ENCODE results near the gene DPP3.
A peak's percentile ranks its signal among the peaks of the same experiment; 100 is the strongest.

The DPP3 gene

GRCh38 chr11:66545701-66546367 is 65.6 kb downstream of the DPP3 start, which contains the start of gene ZDHHC24:
TSS of gene ZDHHC24 (minus strand) at chr11:66546048. CDS start at chr11:66546003, 45 bp downstream.
- peak; percentile 99 for DNase-seq (ENCODE audit: extremely low spot score)
- POLR2A ChIA-PET: interaction anchor here (0.6 to 1.9 kb wide), 6 partner anchors 13 to 132 kb away, joined by 3 to 7 read pairs (median 4); partner anchors contain the start of genes CTSF, RBM4 and RBM4B
- CTCF ChIA-PET: interaction anchor here (0.7 to 2.1 kb wide), 9 partner anchors 12 to 160 kb away, joined by 3 to 8 read pairs (median 5); partner anchors contain the start of genes DPP3 and RBM4B
- no peak for TF ChIP-seq CTCF (IDR thresholded peaks at IDR 0.05; ENCODE audit: control extremely low read depth, extremely low read depth, low read depth, missing control alignments)

DNA sequence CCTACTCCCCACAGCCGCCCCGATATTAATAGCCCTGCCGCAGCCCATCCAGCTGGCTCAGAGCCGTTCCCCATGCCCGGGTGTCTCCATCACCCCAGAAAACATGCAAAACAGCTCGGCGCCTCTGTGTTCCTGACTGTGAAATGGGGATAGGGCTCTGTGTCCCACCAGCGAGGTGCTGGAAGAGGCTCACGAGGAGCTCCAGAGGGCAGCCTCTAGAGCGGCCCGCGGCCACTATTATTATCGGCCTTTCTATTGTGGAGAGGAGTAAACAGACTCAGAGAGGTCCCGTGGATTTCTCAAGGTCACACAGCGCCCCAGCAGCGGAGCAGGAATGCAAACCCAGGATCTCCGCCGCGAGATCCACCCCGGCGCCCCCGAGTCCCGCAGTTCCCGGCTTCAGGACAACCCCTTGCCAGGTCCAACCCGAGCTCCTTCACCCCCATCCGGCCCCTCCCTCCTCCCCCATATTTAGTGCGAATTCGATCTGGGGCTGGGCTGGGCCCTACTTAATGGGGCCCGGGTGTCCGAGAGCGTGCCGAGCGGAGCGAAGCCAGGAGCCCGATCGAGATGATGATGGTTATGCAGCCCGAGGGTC is 66.2 kb downstream of the DPP3 start, which contains the start of gene ACTN3:
Gene ACTN3, plus strand, starts transcription at position 536 of the 598 bp plus-strand sequence. Its CDS starts 35 bp downstream, at position 571.
- CTCF ChIA-PET: interaction anchor here (1.1 to 2.1 kb wide), 7 partner anchors 13 to 160 kb away, joined by 3 to 8 read pairs (median 5); partner anchors contain the start of genes DPP3 and RBM4B
- POLR2A ChIA-PET: interaction anchor here (0.8 to 1.9 kb wide), 5 partner anchors 13 to 132 kb away, joined by 3 to 7 read pairs (median 4); partner anchors contain the start of genes CTSF, RBM4 and RBM4B
- TF ChIP-seq CTCF (IDR thresholded peaks at IDR 0.05; ENCODE audit: control extremely low read depth, extremely low read depth, low read depth, missing control alignments): no peak
- DNase-seq (ENCODE audit: extremely low spot score): peak; percentile 53

DNA sequence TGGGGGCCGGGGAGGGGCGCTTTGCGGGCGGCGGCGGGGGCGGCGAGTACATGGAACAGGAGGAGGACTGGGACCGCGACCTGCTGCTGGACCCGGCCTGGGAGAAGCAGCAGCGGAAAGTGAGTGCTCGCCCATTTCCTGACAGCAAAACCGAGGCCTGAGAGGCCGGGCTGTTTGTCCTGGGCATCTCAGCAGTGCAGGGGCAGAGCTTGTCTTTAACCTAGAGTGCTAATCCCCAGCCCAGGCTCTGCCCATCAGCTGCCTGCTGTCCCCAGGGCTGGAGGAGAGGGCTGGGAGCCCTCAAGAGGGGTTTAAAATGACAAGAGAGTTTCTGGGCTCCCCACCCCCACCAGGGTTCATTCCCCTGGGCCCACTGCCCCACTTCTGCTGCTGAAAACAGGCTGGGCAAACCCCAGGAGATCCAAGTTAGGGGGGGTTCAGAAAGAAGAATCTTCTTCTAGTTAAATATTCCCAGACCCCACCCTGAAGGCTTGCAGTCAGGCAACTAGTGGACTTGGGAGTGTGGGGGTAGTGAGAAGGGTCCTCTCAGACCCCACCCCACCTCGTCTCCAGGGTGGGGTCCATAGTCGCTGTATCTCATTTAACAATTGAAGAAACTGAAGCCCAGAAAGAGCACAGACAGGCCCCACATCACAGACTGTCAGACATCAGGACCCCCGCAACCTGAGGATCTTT is 66.9 kb downstream of the DPP3 start:
- POLR2A ChIA-PET: interaction anchor here (1.4 kb wide), 1 partner anchor 92 kb away, joined by 5 read pairs; the partner anchor contains the start of gene RBM4
- CTCF ChIA-PET: interaction anchor here (1.1 to 2.1 kb wide), 5 partner anchors 14 to 161 kb away, joined by 3 to 8 read pairs (median 5); partner anchors contain the start of genes DPP3 and RBM4B
- TF ChIP-seq CTCF (IDR thresholded peaks at IDR 0.05; ENCODE audit: control extremely low read depth, extremely low read depth, low read depth, missing control alignments): no peak
- DNase-seq (ENCODE audit: extremely low spot score): no peak

- TF ChIP-seq CTCF (IDR thresholded peaks at IDR 0.05; ENCODE audit: control extremely low read depth, extremely low read depth, low read depth, missing control alignments): no peak
- DNase-seq (ENCODE audit: extremely low spot score): no peak
- CTCF ChIA-PET: interaction anchor here (2.1 kb wide), 1 partner anchor 131 kb away, joined by 8 read pairs; the partner anchor contains the start of gene RBM4B
- POLR2A ChIA-PET: no interaction called here
These were observed 67.4 kb downstream of the DPP3 start for GRCh38 chr11:66547662-66548009.

GRCh38 chr11:66548041-66548440 is 67.8 kb downstream of the DPP3 start:
- no peak for DNase-seq (ENCODE audit: extremely low spot score)
- ChIA-PET CTCF (no interaction called here), POLR2A (no interaction called here)
- TF ChIP-seq CTCF (IDR thresholded peaks at IDR 0.05; ENCODE audit: control extremely low read depth, extremely low read depth, low read depth, missing control alignments): no peak
